ENCODE results near the gene CHIT1. TPM values are rescaled to one million over a fixed set of nuclear protein-coding genes. Genes with fewer than 3 reads are reported as not detected.
"Not testable (repeated sequence)": the region's sequence is repeated elsewhere in the genome, so short reads cannot be mapped to it uniquely, and the experiment has no call there.

CHIT1 gene
- total RNA-seq, 2 experiments from 2014 or later, result 0.15 to 0.55 TPM

GRCh38 chr1:203254782-203255181, 25.3 kb upstream of the CHIT1 start:
- H3K4me3 Mint-ChIP-seq; H3K9me3 Mint-ChIP-seq; DNase-seq; H3K36me3 Mint-ChIP-seq (ENCODE audit: low read depth); POLR2A ChIA-PET; H3K4me1 Mint-ChIP-seq; H3K27ac Mint-ChIP-seq: not testable (repeated sequence)
- H3K27me3 Mint-ChIP-seq, result peaks cover 55% of the 10 kb centered on the region
- CTCF ChIA-PET, result interaction anchor here (1.2 to 1.5 kb wide), 3 partner anchors 13 to 88 kb away, joined by 3 to 9 read pairs (median 6); no protein-coding TSS in a partner anchor

GRCh38 chr1:203252678-203253077, 23.2 kb upstream of the CHIT1 start:
- ChIA-PET POLR2A (no interaction called here), CTCF (interaction anchor here (0.6 to 1.8 kb wide), 2 partner anchors 15 to 88 kb away, joined by 6 to 9 read pairs; no protein-coding TSS in a partner anchor)
- Mint-ChIP-seq H3K27ac (no peak overlapping the region), H3K9me3 (no peaks in the 10 kb centered on the region), H3K4me3 (no peak overlapping the region), H3K4me1 (no peaks in the 10 kb centered on the region), H3K27me3 (peaks cover 58% of the 10 kb centered on the region), H3K36me3 (ENCODE audit: low read depth) (no peaks in the 10 kb centered on the region)
- no peak for DNase-seq

- POLR2A ChIA-PET, result no interaction called here
- no peaks in the 10 kb centered on the region for H3K36me3 Mint-ChIP-seq (ENCODE audit: low read depth)
- H3K27ac Mint-ChIP-seq, result no peak overlapping the region
- no peak overlapping the region for H3K4me3 Mint-ChIP-seq
- DNase-seq, result no peak
- H3K27me3 Mint-ChIP-seq, result peaks cover 60% of the 10 kb centered on the region
- H3K4me1 Mint-ChIP-seq, result no peaks in the 10 kb centered on the region
- CTCF ChIA-PET, result interaction anchor here (1.9 kb wide), 1 partner anchor 16 kb away, joined by 6 read pairs; no protein-coding TSS in a partner anchor
- H3K9me3 Mint-ChIP-seq, result no peaks in the 10 kb centered on the region
Measured at GRCh38 chr1:203251466-203251865, 22.0 kb upstream of the CHIT1 start.

GRCh38 chr1:203250911-203251310, 21.4 kb upstream of the CHIT1 start:
- Mint-ChIP-seq H3K4me1 (no peaks in the 10 kb centered on the region), H3K27me3 (peaks cover 57% of the 10 kb centered on the region), H3K9me3 (no peaks in the 10 kb centered on the region), H3K27ac (no peak overlapping the region), H3K36me3 (ENCODE audit: low read depth) (no peaks in the 10 kb centered on the region), H3K4me3 (no peak overlapping the region)
- ChIA-PET CTCF (interaction anchor here (1.9 kb wide), 1 partner anchor 16 kb away, joined by 6 read pairs; no protein-coding TSS in a partner anchor), POLR2A (no interaction called here)
- no peak for DNase-seq

GRCh38 chr1:203244776-203245175, 15.3 kb upstream of the CHIT1 start:
- CTCF ChIA-PET, result interaction anchor here (1.8 kb wide), 1 partner anchor 23 kb away, joined by 6 read pairs; no protein-coding TSS in a partner anchor
- no peak overlapping the region for H3K27ac Mint-ChIP-seq
- no peaks in the 10 kb centered on the region for H3K9me3 Mint-ChIP-seq
- POLR2A ChIA-PET, result no interaction called here
- H3K4me3 Mint-ChIP-seq, result no peak overlapping the region
- no peak for DNase-seq
- H3K36me3 Mint-ChIP-seq (ENCODE audit: low read depth), result no peaks in the 10 kb centered on the region
- H3K4me1 Mint-ChIP-seq, result no peaks in the 10 kb centered on the region
- peaks cover 45% of the 10 kb centered on the region for H3K27me3 Mint-ChIP-seq

GRCh38 chr1:203241708-203242107, 12.2 kb upstream of the CHIT1 start:
- H3K27ac Mint-ChIP-seq, H3K9me3 Mint-ChIP-seq: not testable (repeated sequence)

GRCh38 chr1:203239526-203240305, 10.2 kb upstream of the CHIT1 start:
- Mint-ChIP-seq H3K9me3 (peaks cover 8% of the 10 kb centered on the region), H3K4me3 (no peak overlapping the region), H3K36me3 (ENCODE audit: low read depth) (peaks cover 3% of the 10 kb centered on the region), H3K27ac (no peak overlapping the region), H3K4me1 (no peaks in the 10 kb centered on the region), H3K27me3 (peaks cover 31% of the 10 kb centered on the region)
- CTCF ChIA-PET, result interaction anchor here (0.7 kb wide), 1 partner anchor 101 kb away, joined by 3 read pairs; no protein-coding TSS in a partner anchor
- POLR2A ChIA-PET, result no interaction called here
- no peak for DNase-seq

More at GRCh38 chr1:203241708-203242107, 12.2 kb upstream of the CHIT1 start:
- H3K4me1 Mint-ChIP-seq; H3K4me3 Mint-ChIP-seq; POLR2A ChIA-PET; H3K36me3 Mint-ChIP-seq (ENCODE audit: low read depth); CTCF ChIA-PET; DNase-seq: not testable (repeated sequence)
- peaks cover 36% of the 10 kb centered on the region for H3K27me3 Mint-ChIP-seq

- POLR2A ChIA-PET, result no interaction called here
- Mint-ChIP-seq H3K9me3 (peaks cover 10% of the 10 kb centered on the region), H3K4me3 (no peak overlapping the region), H3K27me3 (peaks cover 27% of the 10 kb centered on the region), H3K36me3 (ENCODE audit: low read depth) (peaks cover 3% of the 10 kb centered on the region), H3K27ac (no peak overlapping the region), H3K4me1 (no peaks in the 10 kb centered on the region)
- CTCF ChIA-PET, result interaction anchor here (0.7 kb wide), 1 partner anchor 101 kb away, joined by 3 read pairs; no protein-coding TSS in a partner anchor
- DNase-seq, result no peak
Measured at GRCh38 chr1:203239081-203239480, 9.6 kb upstream of the CHIT1 start.

GRCh38 chr1:203238535-203238934, 9.1 kb upstream of the CHIT1 start:
- Mint-ChIP-seq H3K4me3 (no peak overlapping the region), H3K27ac (no peak overlapping the region), H3K9me3 (peaks cover 15% of the 10 kb centered on the region), H3K4me1 (no peaks in the 10 kb centered on the region), H3K27me3 (peaks cover 29% of the 10 kb centered on the region), H3K36me3 (ENCODE audit: low read depth) (peaks cover 3% of the 10 kb centered on the region)
- POLR2A ChIA-PET, result no interaction called here
- DNase-seq, result no peak
- CTCF ChIA-PET, result interaction anchor here (0.7 kb wide), 1 partner anchor 102 kb away, joined by 3 read pairs; no protein-coding TSS in a partner anchor

GRCh38 chr1:203234901-203235300, 5.4 kb upstream of the CHIT1 start:
- DNase-seq; H3K4me1 Mint-ChIP-seq; H3K4me3 Mint-ChIP-seq; CTCF ChIA-PET; POLR2A ChIA-PET; H3K36me3 Mint-ChIP-seq (ENCODE audit: low read depth); H3K27ac Mint-ChIP-seq: not testable (repeated sequence)
- Mint-ChIP-seq H3K27me3 (peaks cover 29% of the 10 kb centered on the region), H3K9me3 (peaks cover 15% of the 10 kb centered on the region)

- ChIA-PET CTCF (interaction anchor here (1.6 kb wide), 1 partner anchor 13 kb away, joined by 3 read pairs; no protein-coding TSS in a partner anchor), POLR2A (no interaction called here)
- Mint-ChIP-seq H3K4me1 (no peaks in the 10 kb centered on the region), H3K9me3 (peaks cover under 1% of the 10 kb centered on the region), H3K4me3 (no peak overlapping the region), H3K36me3 (ENCODE audit: low read depth) (no peaks in the 10 kb centered on the region), H3K27ac (no peak overlapping the region), H3K27me3 (peaks cover 14% of the 10 kb centered on the region)
- DNase-seq, result no peak
Measured at GRCh38 chr1:203228670-203229069, 803 bp downstream of the CHIT1 start.

GRCh38 chr1:203227371-203228083, 1.9 kb downstream of the CHIT1 start:
- no peaks in the 10 kb centered on the region for H3K4me1 Mint-ChIP-seq
- ChIA-PET POLR2A (no interaction called here), CTCF (interaction anchor here (1.6 kb wide), 1 partner anchor 12 kb away, joined by 3 read pairs; no protein-coding TSS in a partner anchor)
- DNase-seq, result no peak
- H3K9me3 Mint-ChIP-seq, result no peaks in the 10 kb centered on the region
- no peaks in the 10 kb centered on the region for H3K36me3 Mint-ChIP-seq (ENCODE audit: low read depth)
- peaks cover 8% of the 10 kb centered on the region for H3K27me3 Mint-ChIP-seq
- no peak overlapping the region for H3K4me3 Mint-ChIP-seq
- H3K27ac Mint-ChIP-seq, result no peak overlapping the region

- Mint-ChIP-seq H3K4me1 (no peaks in the 10 kb centered on the region), H3K4me3 (no peak overlapping the region), H3K27me3 (peaks cover 3% of the 10 kb centered on the region), H3K27ac (no peak overlapping the region), H3K9me3 (no peaks in the 10 kb centered on the region), H3K36me3 (ENCODE audit: low read depth) (no peaks in the 10 kb centered on the region)
- DNase-seq, result no peak
- ChIA-PET CTCF (interaction anchor here (1.1 to 1.4 kb wide), 2 partner anchors 9 to 186 kb away, joined by 3 read pairs; no protein-coding TSS in a partner anchor), POLR2A (no interaction called here)
Measured at GRCh38 chr1:203225071-203225470, 4.4 kb downstream of the CHIT1 start.
